CD4-positive, CD25-positive, alpha-beta regulatory T cell (primary cell): ENCODE data around the gene NRP1. TPM values are rescaled to one million over a fixed set of nuclear protein-coding genes. Genes with fewer than 3 reads are reported as not detected.
A peak's percentile ranks its signal among the peaks of the same experiment; 100 is the strongest.

Source experiments
- ATAC-seq, 2 donors: fragments of 150-1000 bp; cut with Tn5 transposase; one replicate each; pipeline ENCODE4 v1.10.0; 2021; ENCODE audit warnings: low read depth in 2 of 2, moderate number of reproducible peaks in 2 of 2, moderate library complexity in 1 of 2
- DNase-seq, 3 donors: peaks; one replicate each; pipeline versions ENCODE4 v3.0.0 to v3.0.0-alpha.2; 2012 to 2022; ENCODE audit warnings: mixed read lengths in 1 of 3
- H3K27ac ChIP-seq: one replicate; pipeline ENCODE4 v1.7.0; 2013; ENCODE audit warnings: mild to moderate bottlenecking, low read length; ENCODE audit not compliant: insufficient read depth, poor library complexity, severe bottlenecking
- H3K27me3 ChIP-seq: one replicate; pipeline ENCODE4 v1.7.0; 2013; ENCODE audit warnings: low read length; ENCODE audit not compliant: control insufficient read depth, insufficient read depth
- H3K36me3 ChIP-seq: one replicate; pipeline ENCODE4 v1.7.0; 2013; ENCODE audit warnings: mild to moderate bottlenecking, low read length, moderate library complexity; ENCODE audit not compliant: control insufficient read depth, insufficient read depth
- H3K4me1 ChIP-seq: 2 replicates; pipeline ENCODE4 v1.7.0; 2013; ENCODE audit warnings: mild to moderate bottlenecking, low read length; ENCODE audit not compliant: insufficient read depth, control insufficient read depth, poor library complexity, severe bottlenecking
- H3K4me3 ChIP-seq: one replicate; pipeline ENCODE4 v1.7.0; 2013; ENCODE audit warnings: low read depth, mild to moderate bottlenecking, low read length, moderate library complexity
- H3K9me3 ChIP-seq, 2 experiments: 1 replicate in 1 of 2; 2 replicates in 1 of 2; pipeline ENCODE4 v1.7.0; 2013; ENCODE audit warnings: low read length in 2 of 2, mild to moderate bottlenecking in 1 of 2, moderate library complexity in 1 of 2; ENCODE audit not compliant: control insufficient read depth in 2 of 2
- H3K27ac Mint-ChIP-seq, 3 donors: one replicate each; pipeline ENCODE4 v1.8.0; 2020 to 2022; ENCODE audit warnings: mild to moderate bottlenecking in 3 of 3, mixed read lengths in 3 of 3, moderate library complexity in 2 of 3
- H3K27me3 Mint-ChIP-seq: one replicate; pipeline ENCODE4 v1.8.0; 2022; ENCODE audit warnings: mild to moderate bottlenecking, mixed read lengths
- H3K36me3 Mint-ChIP-seq: one replicate; pipeline ENCODE4 v1.8.0; 2020; ENCODE audit warnings: mixed read lengths
- H3K4me1 Mint-ChIP-seq, 4 donors: one replicate each; pipeline ENCODE4 v1.8.0; 2020 to 2022; ENCODE audit warnings: mixed read lengths in 4 of 4, mild to moderate bottlenecking in 1 of 4
- H3K4me3 Mint-ChIP-seq, 4 donors: one replicate each; pipeline ENCODE4 v1.8.0; 2020 to 2022; ENCODE audit warnings: mild to moderate bottlenecking in 4 of 4, mixed read lengths in 4 of 4, moderate library complexity in 3 of 4
- H3K9me3 Mint-ChIP-seq, 7 donors: one replicate each; pipeline ENCODE4 v1.8.0; 2020 to 2022; ENCODE audit warnings: mixed read lengths in 7 of 7, mild to moderate bottlenecking in 3 of 7, moderate library complexity in 2 of 7
- polyA plus RNA-seq, 4 donors: library from polyadenylated mRNA; unstranded; fragments of 300-500 nt; fragmentation: Illumina TruSeq; gene quantifications; one replicate each; pipeline ENCODE4 v1.2.3, GENCODE V29; 2021
- total RNA-seq: library from RNA; stranded (reverse); gene quantifications from one replicate; pipeline ENCODE4 v1.2.3, GENCODE V29; 2022

NRP1 gene
- total and polyA plus RNA-seq, 5 donors from 2014 or later: 0.05 TPM; not detected in 4

GRCh38 chr10:33245343-33245742, 89.1 kb downstream of the NRP1 start:
- peaks cover 45% of the 10 kb centered on the region for H3K27me3 Mint-ChIP-seq
- Histone ChIP-seq H3K9me3 (no peaks in the 10 kb centered on the region), H3K27ac (no peak overlapping the region), H3K4me3 (no peak overlapping the region), H3K36me3 (no peaks in the 10 kb centered on the region), H3K4me1 (peaks cover 6% of the 10 kb centered on the region), H3K27me3 (peaks cover 7% of the 10 kb centered on the region)
- no peak overlapping the region for H3K4me3 Mint-ChIP-seq
- peaks cover 0 to 19% (median 12%) of the 10 kb centered on the region in 4 donors for H3K4me1 Mint-ChIP-seq
- DNase-seq: no peak
- H3K36me3 Mint-ChIP-seq: no peaks in the 10 kb centered on the region
- no peak for ATAC-seq
- H3K27ac Mint-ChIP-seq: no peak overlapping the region
- peaks cover 0 to 5% (median 0%) of the 10 kb centered on the region in 7 donors for H3K9me3 Mint-ChIP-seq

- no peak overlapping the region for H3K27ac ChIP-seq
- Mint-ChIP-seq H3K36me3 (no peaks in the 10 kb centered on the region), H3K9me3 (peaks cover 0 to 5% (median 0%) of the 10 kb centered on the region in 7 donors), H3K4me1 (peaks cover 0 to 16% (median 11%) of the 10 kb centered on the region in 4 donors), H3K4me3 (peak overlapping the region in 1 of 4 donors; percentile 10), H3K27me3 (peaks cover 36% of the 10 kb centered on the region), H3K27ac (no peak overlapping the region)
- H3K36me3 ChIP-seq: no peaks in the 10 kb centered on the region
- H3K4me1 ChIP-seq: peaks cover 6% of the 10 kb centered on the region
- DNase-seq (no peak), ATAC-seq (no peak)
- H3K4me3 ChIP-seq: no peak overlapping the region
- H3K27me3 ChIP-seq: peaks cover 7% of the 10 kb centered on the region
- H3K9me3 ChIP-seq: no peaks in the 10 kb centered on the region
These were observed 90.0 kb downstream of the NRP1 start for GRCh38 chr10:33244354-33244967.

- Histone ChIP-seq H3K27me3 (peaks cover 7% of the 10 kb centered on the region), H3K9me3 (no peaks in the 10 kb centered on the region), H3K36me3 (no peaks in the 10 kb centered on the region), H3K4me1 (peaks cover 3% of the 10 kb centered on the region), H3K27ac (no peak overlapping the region), H3K4me3 (no peak overlapping the region)
- H3K4me3 Mint-ChIP-seq: no peak overlapping the region
- H3K27me3 Mint-ChIP-seq: peaks cover 35% of the 10 kb centered on the region
- no peak for DNase-seq
- no peak overlapping the region for H3K27ac Mint-ChIP-seq
- peaks cover 0 to 5% (median 0%) of the 10 kb centered on the region in 7 donors for H3K9me3 Mint-ChIP-seq
- no peak for ATAC-seq
- peaks cover 0 to 10% (median 6%) of the 10 kb centered on the region in 4 donors for H3K4me1 Mint-ChIP-seq
- no peaks in the 10 kb centered on the region for H3K36me3 Mint-ChIP-seq
These were observed 90.8 kb downstream of the NRP1 start for GRCh38 chr10:33243703-33244102.

- Mint-ChIP-seq H3K4me3 (no peak overlapping the region), H3K36me3 (no peaks in the 10 kb centered on the region), H3K27me3 (peaks cover 32% of the 10 kb centered on the region), H3K4me1 (peaks cover 0 to 2% (median under 1%) of the 10 kb centered on the region in 4 donors), H3K27ac (no peak overlapping the region), H3K9me3 (peaks cover 0 to 5% (median 0%) of the 10 kb centered on the region in 7 donors)
- DNase-seq (no peak), ATAC-seq (no peak)
- H3K9me3 ChIP-seq: no peaks in the 10 kb centered on the region
- peaks cover 7% of the 10 kb centered on the region for H3K27me3 ChIP-seq
- H3K36me3 ChIP-seq: no peaks in the 10 kb centered on the region
- no peak overlapping the region for H3K27ac ChIP-seq
- no peaks in the 10 kb centered on the region for H3K4me1 ChIP-seq
- H3K4me3 ChIP-seq: no peak overlapping the region
These were observed 91.5 kb downstream of the NRP1 start for GRCh38 chr10:33242931-33243330.

GRCh38 chr10:33241351-33241750, 93.1 kb downstream of the NRP1 start:
- Mint-ChIP-seq H3K4me3 (no peak overlapping the region), H3K36me3 (no peaks in the 10 kb centered on the region), H3K27me3 (peaks cover 38% of the 10 kb centered on the region), H3K27ac (no peak overlapping the region), H3K4me1 (no peaks in the 10 kb centered on the region), H3K9me3 (peaks cover 0 to 5% (median 0%) of the 10 kb centered on the region in 7 donors)
- H3K36me3 ChIP-seq: no peaks in the 10 kb centered on the region
- H3K9me3 ChIP-seq: no peaks in the 10 kb centered on the region
- ATAC-seq: no peak
- no peak overlapping the region for H3K4me3 ChIP-seq
- H3K27me3 ChIP-seq: peaks cover 8% of the 10 kb centered on the region
- no peak overlapping the region for H3K27ac ChIP-seq
- H3K4me1 ChIP-seq: no peaks in the 10 kb centered on the region
- DNase-seq: no peak

GRCh38 chr10:33240931-33241330, 93.5 kb downstream of the NRP1 start:
- Histone ChIP-seq H3K9me3 (no peaks in the 10 kb centered on the region), H3K36me3 (no peaks in the 10 kb centered on the region), H3K4me1 (no peaks in the 10 kb centered on the region), H3K4me3 (no peak overlapping the region), H3K27me3 (peaks cover 8% of the 10 kb centered on the region), H3K27ac (no peak overlapping the region)
- DNase-seq (no peak), ATAC-seq (no peak)
- Mint-ChIP-seq H3K36me3 (no peaks in the 10 kb centered on the region), H3K27ac (no peak overlapping the region), H3K9me3 (peaks cover 0 to 5% (median 0%) of the 10 kb centered on the region in 7 donors), H3K27me3 (peaks cover 39% of the 10 kb centered on the region), H3K4me1 (no peaks in the 10 kb centered on the region), H3K4me3 (no peak overlapping the region)

- H3K27ac Mint-ChIP-seq: no peak overlapping the region
- no peaks in the 10 kb centered on the region for H3K4me1 ChIP-seq
- H3K9me3 Mint-ChIP-seq: peaks cover 0 to 1% (median 0%) of the 10 kb centered on the region in 7 donors
- no peak overlapping the region for H3K4me3 ChIP-seq
- ATAC-seq: no peak
- no peaks in the 10 kb centered on the region for H3K36me3 ChIP-seq
- H3K27me3 Mint-ChIP-seq: peaks cover 42% of the 10 kb centered on the region
- H3K27ac ChIP-seq: no peak overlapping the region
- H3K27me3 ChIP-seq: peaks cover 5% of the 10 kb centered on the region
- H3K4me3 Mint-ChIP-seq: no peak overlapping the region
- no peak for DNase-seq
- H3K4me1 Mint-ChIP-seq: no peaks in the 10 kb centered on the region
- H3K36me3 Mint-ChIP-seq: no peaks in the 10 kb centered on the region
- H3K9me3 ChIP-seq: no peaks in the 10 kb centered on the region
These were observed 94.2 kb downstream of the NRP1 start for GRCh38 chr10:33240258-33240657.

- H3K36me3 Mint-ChIP-seq: no peaks in the 10 kb centered on the region
- DNase-seq: no peak
- no peaks in the 10 kb centered on the region for H3K36me3 ChIP-seq
- H3K4me3 ChIP-seq: no peak overlapping the region
- H3K4me3 Mint-ChIP-seq: no peak overlapping the region
- H3K4me1 ChIP-seq: no peaks in the 10 kb centered on the region
- H3K4me1 Mint-ChIP-seq: no peaks in the 10 kb centered on the region
- ATAC-seq: no peak
- H3K27ac ChIP-seq: no peak overlapping the region
- H3K9me3 ChIP-seq: no peaks in the 10 kb centered on the region
- peaks cover 0 to 1% (median 0%) of the 10 kb centered on the region in 7 donors for H3K9me3 Mint-ChIP-seq
- no peak overlapping the region for H3K27ac Mint-ChIP-seq
- H3K27me3 ChIP-seq: peaks cover 3% of the 10 kb centered on the region
- H3K27me3 Mint-ChIP-seq: peaks cover 44% of the 10 kb centered on the region
These were observed 95.2 kb downstream of the NRP1 start for GRCh38 chr10:33239257-33239656.
